ENCODE data around the gene KCNJ18.
"Not testable (repeated sequence)": the region's sequence is repeated elsewhere in the genome, so short reads cannot be mapped to it uniquely, and the experiment has no call there.

The KCNJ18 gene

GRCh38 chr17:21684384-21684783 is 7.9 kb upstream of the KCNJ18 start:
- DNase-seq (ENCODE audit: low read depth in 2 of 3, low spot score in 2 of 3) = not testable (repeated sequence)

- DNase-seq (ENCODE audit: low read depth in 2 of 3, low spot score in 2 of 3) = not testable (repeated sequence)
Measured at GRCh38 chr17:21685061-21685795, 7.1 kb upstream of the KCNJ18 start.

- DNase-seq (ENCODE audit: low read depth in 2 of 3, low spot score in 2 of 3) = no peak
Measured at GRCh38 chr17:21686165-21687015, 5.9 kb upstream of the KCNJ18 start.

- no peak for DNase-seq (ENCODE audit: low read depth in 2 of 3, low spot score in 2 of 3)
Measured at GRCh38 chr17:21687136-21687953, 5.0 kb upstream of the KCNJ18 start.

- no peak for DNase-seq (ENCODE audit: low read depth in 2 of 3, low spot score in 2 of 3)
Measured at GRCh38 chr17:21688293-21688949, 3.9 kb upstream of the KCNJ18 start.

GRCh38 chr17:21689604-21690003 is 2.7 kb upstream of the KCNJ18 start:
- no peak for DNase-seq (ENCODE audit: low read depth in 2 of 3, low spot score in 2 of 3)

- not testable (repeated sequence) for DNase-seq (ENCODE audit: low read depth in 2 of 3, low spot score in 2 of 3)
Measured at GRCh38 chr17:21690811-21691210, 1.5 kb upstream of the KCNJ18 start.

GRCh38 chr17:21691481-21691880 is 842 bp upstream of the KCNJ18 start:
- DNase-seq (ENCODE audit: low read depth in 2 of 3, low spot score in 2 of 3) = not testable (repeated sequence)

- DNase-seq (ENCODE audit: low read depth in 2 of 3, low spot score in 2 of 3) = not testable (repeated sequence)
Measured at GRCh38 chr17:21692704-21693065, 362 bp downstream of the KCNJ18 start.

GRCh38 chr17:21693391-21693796 is 1.1 kb downstream of the KCNJ18 start:
- not testable (repeated sequence) for DNase-seq (ENCODE audit: low read depth in 2 of 3, low spot score in 2 of 3)

- DNase-seq (ENCODE audit: low read depth in 2 of 3, low spot score in 2 of 3) = not testable (repeated sequence)
Measured at GRCh38 chr17:21693937-21694336, 1.6 kb downstream of the KCNJ18 start.

- not testable (repeated sequence) for DNase-seq (ENCODE audit: low read depth in 2 of 3, low spot score in 2 of 3)
Measured at GRCh38 chr17:21696227-21696626, 3.9 kb downstream of the KCNJ18 start.

- not testable (repeated sequence) for DNase-seq (ENCODE audit: low read depth in 2 of 3, low spot score in 2 of 3)
Measured at GRCh38 chr17:21696842-21697507, 4.7 kb downstream of the KCNJ18 start.

GRCh38 chr17:21697508-21697860 is 5.2 kb downstream of the KCNJ18 start:
- DNase-seq (ENCODE audit: low read depth in 2 of 3, low spot score in 2 of 3) = not testable (repeated sequence)

GRCh38 chr17:21698437-21699075 is 6.2 kb downstream of the KCNJ18 start:
- not testable (repeated sequence) for DNase-seq (ENCODE audit: low read depth in 2 of 3, low spot score in 2 of 3)

GRCh38 chr17:21699124-21699523 is 6.8 kb downstream of the KCNJ18 start:
- DNase-seq (ENCODE audit: low read depth in 2 of 3, low spot score in 2 of 3) = not testable (repeated sequence)

GRCh38 chr17:21699573-21700236 is 7.4 kb downstream of the KCNJ18 start:
- DNase-seq (ENCODE audit: low read depth in 2 of 3, low spot score in 2 of 3) = not testable (repeated sequence)

GRCh38 chr17:21701090-21701489 is 8.8 kb downstream of the KCNJ18 start:
- DNase-seq (ENCODE audit: low read depth in 2 of 3, low spot score in 2 of 3) = not testable (repeated sequence)

- DNase-seq (ENCODE audit: low read depth in 2 of 3, low spot score in 2 of 3) = not testable (repeated sequence)
Measured at GRCh38 chr17:21702029-21702428, 9.7 kb downstream of the KCNJ18 start.
